AG04450 (cell line): ENCODE results near the gene MRPL34. TPM values are rescaled to one million over a fixed set of nuclear protein-coding genes. Genes with fewer than 3 reads are reported as not detected.

Source experiments
- CTCF ChIA-PET: fragments of 300-600, 350-600 bp; formaldehyde crosslinking; extraction: SDS; loops from one replicate; lab custom pipeline; 2022; ENCODE audit warnings: antibody characterized with exemption, inconsistent platforms; lab: Charles Lee
- POLR2A ChIA-PET: fragments of 350-600 bp; formaldehyde crosslinking; extraction: SDS; loops from one replicate; lab custom pipeline; 2021; ENCODE audit warnings: antibody characterized with exemption, inconsistent platforms; lab: Yijun Ruan, JAX
- DNase-seq: peaks from one replicate; pipeline ENCODE4 v3.0.0-alpha.2; 2011; ENCODE audit warnings: low read depth, low spot score
- H3K27ac ChIP-seq: one replicate; pipeline ENCODE4 v1.5.1; 2012; ENCODE audit warnings: low read depth, low read length, control low read depth
- H3K27me3 ChIP-seq: one replicate; pipeline ENCODE4 v1.6.0; 2012; ENCODE audit warnings: low read length; ENCODE audit not compliant: control insufficient read depth, insufficient read depth
- H3K4me3 ChIP-seq: 2 replicates; pipeline ENCODE4 v1.5.1; 2011; ENCODE audit warnings: mild to moderate bottlenecking, low read depth, low read length, control low read depth
- H3K9me3 ChIP-seq: 2 replicates; pipeline ENCODE4 v1.5.1; 2012; ENCODE audit warnings: low read length; ENCODE audit not compliant: control insufficient read depth, insufficient read depth
- CTCF ChIP-seq: IDR thresholded peaks from 2 replicates; pipeline ENCODE4 v1.5.1; 2011; ENCODE audit warnings: low read depth, low read length, control low read depth, inconsistent platforms
- polyA plus RNA-seq: library from polyadenylated mRNA; depleted of rRNA; stranded (reverse); fragments of >200 nt; gene quantifications from 2 replicates; pipeline ENCODE4 v1.2.3, GENCODE V29; 2011

MRPL34 gene
- polyA plus RNA-seq, 1 experiment: 23.2 TPM

GRCh38 chr19:17279436-17279835, 26.2 kb upstream of the MRPL34 start:
- Histone ChIP-seq H3K27me3 (no peaks in the 10 kb centered on the region), H3K27ac (no peak overlapping the region), H3K4me3 (no peak overlapping the region), H3K9me3 (no peaks in the 10 kb centered on the region)
- ChIA-PET CTCF (interaction anchor here (0.6 kb wide), 1 partner anchor 17 kb away, joined by 3 read pairs; no protein-coding TSS in a partner anchor), POLR2A (interaction anchor here (0.7 kb wide), 1 partner anchor 12 kb away, joined by 3 read pairs; the partner anchor contains the start of gene BABAM1)
- TF ChIP-seq CTCF: no peak
- DNase-seq: no peak

GRCh38 chr19:17281391-17282304, 24.0 kb upstream of the MRPL34 start, which contains the start of gene ANKLE1:
ANKLE1 (plus strand) TSS chr19:17281901; CDS start chr19:17281921, 20 bp downstream.
- DNase-seq: no peak
- H3K27ac ChIP-seq: no peak within 1 kb of the TSS
- CTCF ChIA-PET: interaction anchor here (0.6 to 2.1 kb wide), 16 partner anchors 8 to 484 kb away, joined by 3 to 13 read pairs (median 3); partner anchors contain the start of genes BABAM1 and USHBP1
- POLR2A ChIA-PET: no interaction called here
- no peaks in the 10 kb centered on the region for H3K9me3 ChIP-seq
- H3K27me3 ChIP-seq: no peaks in the 10 kb centered on the region
- peak within 1 kb of the TSS; percentile 53 for H3K4me3 ChIP-seq
- TF ChIP-seq CTCF: no peak

GRCh38 chr19:17282488-17283125, 23.1 kb upstream of the MRPL34 start:
- H3K4me3 ChIP-seq: peak overlapping the region; percentile 53
- no peaks in the 10 kb centered on the region for H3K9me3 ChIP-seq
- no peak overlapping the region for H3K27ac ChIP-seq
- H3K27me3 ChIP-seq: no peaks in the 10 kb centered on the region
- DNase-seq: no peak
- ChIA-PET POLR2A (interaction anchor here (0.6 kb wide), 1 partner anchor 217 kb away, joined by 7 read pairs; no protein-coding TSS in a partner anchor), CTCF (interaction anchor here (0.6 to 2.1 kb wide), 16 partner anchors 9 to 483 kb away, joined by 3 to 13 read pairs (median 4); partner anchors contain the start of genes BABAM1 and USHBP1)
- peak; percentile 83 for TF ChIP-seq CTCF

GRCh38 chr19:17283504-17283996, 22.1 kb upstream of the MRPL34 start:
- TF ChIP-seq CTCF: no peak
- Histone ChIP-seq H3K27ac (no peak overlapping the region), H3K27me3 (no peaks in the 10 kb centered on the region), H3K9me3 (no peaks in the 10 kb centered on the region), H3K4me3 (no peak overlapping the region)
- ChIA-PET CTCF (interaction anchor here (1.0 to 2.1 kb wide), 5 partner anchors 9 to 218 kb away, joined by 4 to 7 read pairs (median 6); no protein-coding TSS in a partner anchor), POLR2A (interaction anchor here (0.6 kb wide), 1 partner anchor 184 kb away, joined by 3 read pairs; no protein-coding TSS in a partner anchor)
- no peak for DNase-seq
